GM06990 (cell line): ENCODE measurements around the gene CDH12.

ENCODE experiments used
- DNase-seq: peaks from one replicate; pipeline ENCODE4 v3.0.0-alpha.2; 2011; ENCODE audit not compliant: insufficient read length; ENCODE audit errors: extremely low read depth
- H3K27me3 ChIP-seq: replicated peaks from 2 replicates; pipeline ENCODE4 v1.6.0; 2011; ENCODE audit warnings: low read length; ENCODE audit not compliant: control insufficient read depth, insufficient read depth
- H3K36me3 ChIP-seq: 2 replicates; pipeline ENCODE4 v1.5.1; 2011; ENCODE audit warnings: low read length; ENCODE audit not compliant: control insufficient read depth, insufficient read depth
- H3K4me3 ChIP-seq: replicated peaks from 2 replicates; pipeline ENCODE4 v1.5.1; 2011; ENCODE audit warnings: low read depth, mild to moderate bottlenecking, control low read depth, low read length
- TF ChIP-seq, protein P1 (sequence below): IDR thresholded peaks from 2 replicates; pipeline ENCODE4 v1.5.1; 2011; ENCODE audit warnings: low read length, control low read depth, mild to moderate bottlenecking, inconsistent platforms; ENCODE audit not compliant: insufficient read depth, poor library complexity, severe bottlenecking

The CDH12 gene

GRCh38 chr5:22372376-22372775, 480.8 kb downstream of the CDH12 start:
- TF ChIP-seq, protein P1, sequence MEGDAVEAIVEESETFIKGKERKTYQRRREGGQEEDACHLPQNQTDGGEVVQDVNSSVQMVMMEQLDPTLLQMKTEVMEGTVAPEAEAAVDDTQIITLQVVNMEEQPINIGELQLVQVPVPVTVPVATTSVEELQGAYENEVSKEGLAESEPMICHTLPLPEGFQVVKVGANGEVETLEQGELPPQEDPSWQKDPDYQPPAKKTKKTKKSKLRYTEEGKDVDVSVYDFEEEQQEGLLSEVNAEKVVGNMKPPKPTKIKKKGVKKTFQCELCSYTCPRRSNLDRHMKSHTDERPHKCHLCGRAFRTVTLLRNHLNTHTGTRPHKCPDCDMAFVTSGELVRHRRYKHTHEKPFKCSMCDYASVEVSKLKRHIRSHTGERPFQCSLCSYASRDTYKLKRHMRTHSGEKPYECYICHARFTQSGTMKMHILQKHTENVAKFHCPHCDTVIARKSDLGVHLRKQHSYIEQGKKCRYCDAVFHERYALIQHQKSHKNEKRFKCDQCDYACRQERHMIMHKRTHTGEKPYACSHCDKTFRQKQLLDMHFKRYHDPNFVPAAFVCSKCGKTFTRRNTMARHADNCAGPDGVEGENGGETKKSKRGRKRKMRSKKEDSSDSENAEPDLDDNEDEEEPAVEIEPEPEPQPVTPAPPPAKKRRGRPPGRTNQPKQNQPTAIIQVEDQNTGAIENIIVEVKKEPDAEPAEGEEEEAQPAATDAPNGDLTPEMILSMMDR: no peak
- no peak overlapping the region for H3K4me3 ChIP-seq
- H3K36me3 ChIP-seq: no peaks in the 10 kb centered on the region
- DNase-seq: no peak
- H3K27me3 ChIP-seq: no peaks in the 10 kb centered on the region

DNA sequence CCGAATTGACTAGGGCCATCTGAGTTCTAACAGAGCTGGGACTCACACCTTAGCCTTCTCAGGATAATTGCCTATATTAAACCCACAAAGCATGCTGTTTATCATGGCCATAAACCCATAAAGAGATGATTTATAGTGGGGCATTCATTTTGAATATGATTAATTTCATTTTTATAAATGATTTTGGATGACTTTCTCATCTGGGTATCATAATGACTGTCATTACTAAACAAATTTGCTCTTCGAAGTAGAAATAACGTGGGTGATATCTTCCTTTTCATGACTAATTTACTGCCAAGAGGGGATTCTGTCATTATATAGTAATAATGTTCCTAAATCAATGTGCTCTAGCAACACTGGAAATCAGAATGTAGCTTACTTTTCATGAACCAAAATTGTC, 498.2 kb downstream of the CDH12 start:
- no peak for DNase-seq
- H3K27me3 ChIP-seq: no peaks in the 10 kb centered on the region
- TF ChIP-seq, protein P1: no peak
- H3K36me3 ChIP-seq: no peaks in the 10 kb centered on the region
- H3K4me3 ChIP-seq: no peak overlapping the region

DNA sequence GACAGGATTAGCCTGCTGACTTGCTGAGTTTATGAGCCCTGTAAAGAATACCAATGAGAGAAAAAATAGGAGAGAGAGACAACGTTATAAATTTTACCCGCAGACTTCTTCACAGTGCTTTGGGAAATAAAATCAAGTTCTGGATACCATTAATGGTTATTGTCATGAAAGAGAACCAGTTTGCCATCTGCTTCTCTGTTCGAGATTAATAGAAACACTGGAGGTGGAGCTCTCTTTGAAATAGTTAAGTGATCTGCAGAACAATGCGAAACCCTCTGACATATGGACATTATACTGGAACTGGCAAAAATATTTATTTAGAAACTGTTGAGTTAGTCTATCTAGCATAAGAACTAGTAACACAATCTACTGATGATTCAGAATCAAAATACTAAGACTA, 500.7 kb downstream of the CDH12 start:
- Histone ChIP-seq H3K4me3 (no peak overlapping the region), H3K27me3 (no peaks in the 10 kb centered on the region), H3K36me3 (no peaks in the 10 kb centered on the region)
- TF ChIP-seq, protein P1: no peak
- no peak for DNase-seq

- TF ChIP-seq, protein P1: no peak
- DNase-seq: no peak
- no peaks in the 10 kb centered on the region for H3K36me3 ChIP-seq
- no peaks in the 10 kb centered on the region for H3K27me3 ChIP-seq
- H3K4me3 ChIP-seq: no peak overlapping the region
These were observed 502.0 kb downstream of the CDH12 start for GRCh38 chr5:22351178-22351577.

DNA sequence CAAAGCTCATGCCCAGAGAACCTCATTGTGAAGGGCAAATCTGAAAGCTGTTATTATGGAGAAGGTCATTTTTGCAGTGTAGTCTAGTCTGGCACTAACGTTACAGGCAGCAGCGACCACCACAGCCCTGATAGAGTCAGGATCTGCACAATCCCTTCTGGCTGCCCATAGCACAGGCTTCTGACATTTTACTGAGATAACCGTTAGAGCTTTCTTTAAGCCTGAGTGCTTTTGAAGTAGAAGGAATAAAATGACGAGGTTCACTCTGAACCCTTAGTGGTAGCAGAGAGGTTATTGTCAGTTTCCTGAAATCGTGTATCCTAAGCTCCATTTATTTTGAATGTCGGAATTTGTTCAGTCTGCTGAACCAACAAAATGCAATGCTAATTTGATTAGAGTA, 505.1 kb downstream of the CDH12 start:
- no peaks in the 10 kb centered on the region for H3K27me3 ChIP-seq
- no peak overlapping the region for H3K4me3 ChIP-seq
- DNase-seq: no peak
- TF ChIP-seq, protein P1: no peak
- H3K36me3 ChIP-seq: no peaks in the 10 kb centered on the region

GRCh38 chr5:22344000-22344399, 509.1 kb downstream of the CDH12 start:
- no peak for DNase-seq
- no peaks in the 10 kb centered on the region for H3K36me3 ChIP-seq
- TF ChIP-seq, protein P1: no peak
- no peak overlapping the region for H3K4me3 ChIP-seq
- H3K27me3 ChIP-seq: no peaks in the 10 kb centered on the region
